ENCODE results near the gene ALKBH1. TPM values are rescaled to one million over a fixed set of nuclear protein-coding genes. Genes with fewer than 3 reads are reported as not detected.

ALKBH1 gene
- polyA plus RNA-seq, 1 experiment, result 14.0 TPM

DNA sequence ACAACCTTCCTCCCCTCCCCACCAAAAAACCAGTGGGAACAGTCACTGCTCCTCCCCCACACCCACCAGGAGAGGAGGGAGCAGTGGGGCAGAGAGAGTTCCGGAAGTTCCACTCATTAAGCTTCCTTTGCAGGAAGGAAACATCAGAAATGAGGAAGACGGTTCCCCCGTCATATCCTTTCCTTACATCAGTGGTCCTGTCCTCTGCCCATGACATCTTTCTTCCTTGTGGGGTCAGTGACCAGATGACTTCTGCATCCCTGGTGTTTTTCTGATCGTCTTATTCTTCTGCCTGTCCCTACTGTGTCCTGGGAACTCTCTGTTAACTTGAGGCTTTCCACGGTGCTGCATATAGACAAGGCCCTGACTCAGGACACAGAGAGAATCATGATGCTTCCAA, 50.5 kb downstream of the ALKBH1 start:
- Histone ChIP-seq H3K9me3 (ENCODE audit: control insufficient read depth, insufficient read depth, low read length) (no peaks in the 10 kb centered on the region), H3K27me3 (ENCODE audit: control insufficient read depth, insufficient read depth, low read length) (peaks cover 2% of the 10 kb centered on the region), H3K27ac (ENCODE audit: low read depth, low read length) (no peak overlapping the region), H3K4me3 (ENCODE audit: low read depth, low read length) (no peak overlapping the region)
- CTCF ChIA-PET, result no interaction called here
- no peak for DNase-seq (ENCODE audit: low read depth, low spot score)
- POLR2A ChIA-PET, result no interaction called here
- TF ChIP-seq, protein P1, sequence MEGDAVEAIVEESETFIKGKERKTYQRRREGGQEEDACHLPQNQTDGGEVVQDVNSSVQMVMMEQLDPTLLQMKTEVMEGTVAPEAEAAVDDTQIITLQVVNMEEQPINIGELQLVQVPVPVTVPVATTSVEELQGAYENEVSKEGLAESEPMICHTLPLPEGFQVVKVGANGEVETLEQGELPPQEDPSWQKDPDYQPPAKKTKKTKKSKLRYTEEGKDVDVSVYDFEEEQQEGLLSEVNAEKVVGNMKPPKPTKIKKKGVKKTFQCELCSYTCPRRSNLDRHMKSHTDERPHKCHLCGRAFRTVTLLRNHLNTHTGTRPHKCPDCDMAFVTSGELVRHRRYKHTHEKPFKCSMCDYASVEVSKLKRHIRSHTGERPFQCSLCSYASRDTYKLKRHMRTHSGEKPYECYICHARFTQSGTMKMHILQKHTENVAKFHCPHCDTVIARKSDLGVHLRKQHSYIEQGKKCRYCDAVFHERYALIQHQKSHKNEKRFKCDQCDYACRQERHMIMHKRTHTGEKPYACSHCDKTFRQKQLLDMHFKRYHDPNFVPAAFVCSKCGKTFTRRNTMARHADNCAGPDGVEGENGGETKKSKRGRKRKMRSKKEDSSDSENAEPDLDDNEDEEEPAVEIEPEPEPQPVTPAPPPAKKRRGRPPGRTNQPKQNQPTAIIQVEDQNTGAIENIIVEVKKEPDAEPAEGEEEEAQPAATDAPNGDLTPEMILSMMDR (IDR thresholded peaks at IDR 0.05; ENCODE audit: low read depth, low read length), result no peak

DNA sequence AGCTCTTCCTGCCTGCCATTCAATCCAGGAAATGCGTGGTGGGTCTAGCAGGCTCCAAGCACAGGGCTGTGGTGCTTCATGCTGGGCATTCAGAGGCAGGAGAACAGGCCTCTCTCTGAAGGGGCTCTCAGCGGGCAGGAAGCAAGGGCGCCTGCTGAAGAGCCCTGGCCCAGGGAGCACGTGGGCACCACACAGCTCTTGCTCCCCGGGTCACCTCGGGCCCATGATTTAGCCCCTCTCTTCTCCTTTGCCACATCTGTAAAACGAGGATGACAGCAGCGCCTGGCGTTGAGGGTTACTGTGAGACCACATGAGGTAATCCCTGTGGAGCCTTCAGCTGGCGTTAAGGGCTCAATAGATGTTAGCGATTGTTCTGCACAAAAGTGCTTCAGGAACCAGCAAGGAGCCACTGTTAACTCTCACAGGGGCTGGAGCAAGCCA, 53.8 kb downstream of the ALKBH1 start:
- no peak for DNase-seq (ENCODE audit: low read depth, low spot score)
- Histone ChIP-seq H3K27ac (ENCODE audit: low read depth, low read length) (no peak overlapping the region), H3K4me3 (ENCODE audit: low read depth, low read length) (no peak overlapping the region), H3K27me3 (ENCODE audit: control insufficient read depth, insufficient read depth, low read length) (no peaks in the 10 kb centered on the region), H3K9me3 (ENCODE audit: control insufficient read depth, insufficient read depth, low read length) (no peaks in the 10 kb centered on the region)
- POLR2A ChIA-PET, result no interaction called here
- TF ChIP-seq, protein P1 (IDR thresholded peaks at IDR 0.05; ENCODE audit: low read depth, low read length), result no peak
- CTCF ChIA-PET, result interaction anchor here (2.2 kb wide), 1 partner anchor 52 kb away, joined by 14 read pairs; no protein-coding TSS in a partner anchor

DNA sequence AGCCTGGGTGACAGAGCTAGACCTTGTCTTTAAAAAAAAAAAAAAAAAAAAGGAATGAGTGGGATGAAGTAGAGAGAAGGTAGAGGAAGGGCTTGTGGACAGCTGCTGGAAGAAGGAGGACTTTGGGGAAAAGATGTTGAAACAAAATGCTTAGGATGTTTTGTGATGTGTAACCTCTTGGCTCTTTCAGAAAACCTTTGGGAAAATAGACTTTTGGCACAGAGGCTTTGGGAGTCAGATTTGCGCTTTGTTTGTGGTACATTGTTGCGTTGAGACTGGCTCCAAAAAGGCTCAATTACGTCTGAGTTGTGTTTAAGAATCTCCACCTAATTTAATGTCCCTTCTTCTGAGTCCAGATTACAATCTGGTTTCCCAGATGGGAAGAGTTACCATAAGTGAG, 58.5 kb downstream of the ALKBH1 start:
- Histone ChIP-seq H3K9me3 (ENCODE audit: control insufficient read depth, insufficient read depth, low read length) (peaks cover 5% of the 10 kb centered on the region), H3K27ac (ENCODE audit: low read depth, low read length) (no peak overlapping the region), H3K27me3 (ENCODE audit: control insufficient read depth, insufficient read depth, low read length) (no peaks in the 10 kb centered on the region), H3K4me3 (ENCODE audit: low read depth, low read length) (no peak overlapping the region)
- TF ChIP-seq, protein P1 (IDR thresholded peaks at IDR 0.05; ENCODE audit: low read depth, low read length), result no peak
- ChIA-PET POLR2A (no interaction called here), CTCF (no interaction called here)
- no peak for DNase-seq (ENCODE audit: low read depth, low spot score)

DNA sequence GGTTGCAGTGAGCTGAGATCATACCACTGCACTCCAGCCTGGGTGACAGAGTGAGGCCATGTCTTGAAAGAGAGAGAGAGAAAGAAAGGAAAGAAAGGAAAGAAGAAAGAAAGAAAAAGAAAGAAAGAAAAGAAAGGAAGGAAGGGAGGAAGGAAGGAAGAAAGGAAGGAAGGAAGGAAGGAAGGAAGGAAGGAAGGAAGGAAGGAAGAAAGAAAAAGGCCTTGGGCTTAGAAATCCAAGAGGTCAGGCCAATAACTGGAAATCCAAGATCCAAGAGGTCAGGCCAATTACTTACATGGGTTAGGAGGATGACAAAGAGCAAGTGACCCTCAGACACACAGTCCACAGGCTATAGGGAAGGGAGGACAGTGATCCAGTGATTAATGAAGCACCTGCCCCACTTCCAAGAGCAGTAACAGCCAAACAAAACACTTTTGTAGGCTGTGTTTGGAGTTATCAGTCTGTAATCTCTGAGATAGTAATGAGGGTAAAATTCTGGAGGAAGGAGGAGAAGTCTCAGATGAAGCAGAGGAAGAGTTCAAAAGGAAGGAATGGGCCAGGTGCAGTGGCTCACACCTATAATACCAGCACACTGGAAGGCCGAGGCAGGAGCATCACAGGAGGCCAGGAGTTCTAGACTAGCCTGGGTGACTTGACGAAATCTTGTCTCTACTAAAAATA, 59.2 kb downstream of the ALKBH1 start:
- TF ChIP-seq, protein P1 (IDR thresholded peaks at IDR 0.05; ENCODE audit: low read depth, low read length), result no peak
- Histone ChIP-seq H3K4me3 (ENCODE audit: low read depth, low read length) (no peak overlapping the region), H3K27ac (ENCODE audit: low read depth, low read length) (no peak overlapping the region), H3K9me3 (ENCODE audit: control insufficient read depth, insufficient read depth, low read length) (peaks cover 5% of the 10 kb centered on the region), H3K27me3 (ENCODE audit: control insufficient read depth, insufficient read depth, low read length) (no peaks in the 10 kb centered on the region)
- CTCF ChIA-PET, result no interaction called here
- POLR2A ChIA-PET, result no interaction called here
- no peak for DNase-seq (ENCODE audit: low read depth, low spot score)

DNA sequence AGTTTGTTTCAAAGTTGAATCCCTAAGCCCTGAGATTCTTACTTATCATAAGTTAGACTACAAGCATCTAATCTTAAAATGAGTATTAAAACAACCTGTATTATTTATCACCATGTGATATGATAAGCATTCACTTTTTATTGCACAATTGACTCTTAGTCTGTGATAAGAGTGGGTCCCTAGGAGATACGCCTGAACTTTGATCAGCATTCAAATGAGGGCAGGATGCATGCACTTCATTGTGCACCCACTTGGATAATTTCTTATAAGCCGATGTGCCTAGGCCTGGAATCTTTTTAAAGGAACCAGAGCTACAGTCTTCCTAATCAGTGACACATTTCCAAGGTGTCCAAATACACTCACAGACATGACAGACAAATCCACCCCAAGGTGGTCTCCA, 60.0 kb downstream of the ALKBH1 start:
- Histone ChIP-seq H3K9me3 (ENCODE audit: control insufficient read depth, insufficient read depth, low read length) (peaks cover 5% of the 10 kb centered on the region), H3K27me3 (ENCODE audit: control insufficient read depth, insufficient read depth, low read length) (no peaks in the 10 kb centered on the region), H3K27ac (ENCODE audit: low read depth, low read length) (no peak overlapping the region), H3K4me3 (ENCODE audit: low read depth, low read length) (no peak overlapping the region)
- CTCF ChIA-PET, result interaction anchor here (0.6 kb wide), 1 partner anchor 29 kb away, joined by 3 read pairs; no protein-coding TSS in a partner anchor
- POLR2A ChIA-PET, result interaction anchor here (0.6 kb wide), 1 partner anchor 57 kb away, joined by 6 read pairs; no protein-coding TSS in a partner anchor
- DNase-seq (ENCODE audit: low read depth, low spot score), result no peak
- TF ChIP-seq, protein P1 (IDR thresholded peaks at IDR 0.05; ENCODE audit: low read depth, low read length), result no peak
